NB4 (cell line): ENCODE measurements around the gene KCTD16.

Experiments
- DNase-seq: peaks from one replicate; pipeline ENCODE4 v3.0.0; 2010; ENCODE audit warnings: low read depth
- H3K4me3 ChIP-seq: one replicate; pipeline ENCODE4 v1.5.1; 2011; ENCODE audit warnings: mild to moderate bottlenecking, low read depth, low read length, moderate library complexity
- MYC ChIP-seq: IDR thresholded peaks from 2 replicates; pipeline ENCODE4 v1.6.1; 2011; ENCODE audit warnings: low read depth, low read length
- POLR2A ChIP-seq: IDR thresholded peaks from 2 replicates; pipeline ENCODE4 v1.6.1; 2011; ENCODE audit warnings: mild to moderate bottlenecking; ENCODE audit not compliant: insufficient read length; ENCODE audit errors: extremely low read depth
- TF ChIP-seq, protein P1 (sequence below): IDR thresholded peaks from 2 replicates; pipeline ENCODE4 v1.6.1; 2011; ENCODE audit warnings: low read depth, low read length
- TF ChIP-seq, protein P2 (sequence below): IDR thresholded peaks from one replicate; pipeline ENCODE4 v1.5.1; 2012; ENCODE audit warnings: low read depth, low read length

KCTD16 gene

GRCh38 chr5:144144956-144145751 is 25.5 kb upstream of the KCTD16 start:
- DNase-seq: no peak
- no peak overlapping the region for H3K4me3 ChIP-seq

DNA sequence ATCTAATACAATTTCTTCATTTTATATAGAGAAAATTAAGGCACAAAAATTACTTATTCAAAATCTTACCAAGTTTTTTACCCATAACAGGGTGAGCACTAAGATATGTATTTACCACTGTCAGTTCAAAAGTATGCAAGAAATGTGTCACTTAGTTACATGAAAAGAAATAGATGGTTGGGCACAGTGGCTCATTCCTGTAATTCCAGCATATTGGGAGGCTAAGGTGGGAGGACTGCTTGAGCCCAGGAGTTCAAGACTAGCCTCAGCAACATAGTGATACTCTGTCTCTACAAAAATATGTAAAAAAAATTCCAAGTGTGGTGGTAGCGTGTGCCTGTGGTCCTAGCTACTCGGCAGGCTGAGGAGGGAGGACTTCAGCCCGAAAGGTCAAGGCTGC is 19.6 kb upstream of the KCTD16 start:
- no peak for DNase-seq
- TF ChIP-seq, protein P1, sequence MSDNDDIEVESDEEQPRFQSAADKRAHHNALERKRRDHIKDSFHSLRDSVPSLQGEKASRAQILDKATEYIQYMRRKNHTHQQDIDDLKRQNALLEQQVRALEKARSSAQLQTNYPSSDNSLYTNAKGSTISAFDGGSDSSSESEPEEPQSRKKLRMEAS: no peak
- TF ChIP-seq MYC (no peak), POLR2A (no peak)
- TF ChIP-seq, protein P2, sequence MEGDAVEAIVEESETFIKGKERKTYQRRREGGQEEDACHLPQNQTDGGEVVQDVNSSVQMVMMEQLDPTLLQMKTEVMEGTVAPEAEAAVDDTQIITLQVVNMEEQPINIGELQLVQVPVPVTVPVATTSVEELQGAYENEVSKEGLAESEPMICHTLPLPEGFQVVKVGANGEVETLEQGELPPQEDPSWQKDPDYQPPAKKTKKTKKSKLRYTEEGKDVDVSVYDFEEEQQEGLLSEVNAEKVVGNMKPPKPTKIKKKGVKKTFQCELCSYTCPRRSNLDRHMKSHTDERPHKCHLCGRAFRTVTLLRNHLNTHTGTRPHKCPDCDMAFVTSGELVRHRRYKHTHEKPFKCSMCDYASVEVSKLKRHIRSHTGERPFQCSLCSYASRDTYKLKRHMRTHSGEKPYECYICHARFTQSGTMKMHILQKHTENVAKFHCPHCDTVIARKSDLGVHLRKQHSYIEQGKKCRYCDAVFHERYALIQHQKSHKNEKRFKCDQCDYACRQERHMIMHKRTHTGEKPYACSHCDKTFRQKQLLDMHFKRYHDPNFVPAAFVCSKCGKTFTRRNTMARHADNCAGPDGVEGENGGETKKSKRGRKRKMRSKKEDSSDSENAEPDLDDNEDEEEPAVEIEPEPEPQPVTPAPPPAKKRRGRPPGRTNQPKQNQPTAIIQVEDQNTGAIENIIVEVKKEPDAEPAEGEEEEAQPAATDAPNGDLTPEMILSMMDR: no peak
- H3K4me3 ChIP-seq: no peak overlapping the region

More at GRCh38 chr5:144144956-144145751, 25.5 kb upstream of the KCTD16 start:
- no peak for TF ChIP-seq MYC
- TF ChIP-seq, protein P1: no peak
- TF ChIP-seq, protein P2: no peak
- no peak for TF ChIP-seq POLR2A

DNA sequence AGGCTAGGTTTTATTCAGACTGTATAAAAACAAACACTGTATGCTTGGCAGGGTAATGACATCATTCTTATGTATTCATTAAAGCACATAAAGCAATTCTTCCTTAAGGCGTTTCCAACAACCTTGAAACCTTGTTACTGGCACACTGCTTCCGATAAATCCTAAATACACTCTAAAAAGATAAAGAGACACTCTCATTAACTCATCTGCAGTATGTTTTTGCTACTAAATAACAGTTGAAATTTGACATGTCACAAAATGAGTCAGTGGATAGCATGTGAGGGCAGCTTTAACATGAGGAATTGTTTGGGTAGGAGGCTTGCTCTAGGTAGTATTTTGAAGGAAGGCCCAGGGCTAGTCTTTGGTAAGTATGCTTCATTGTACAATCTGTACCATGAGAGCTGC is 13.9 kb upstream of the KCTD16 start:
- no peak for DNase-seq
- TF ChIP-seq, protein P2: no peak
- TF ChIP-seq, protein P1: no peak
- TF ChIP-seq POLR2A: no peak
- no peak for TF ChIP-seq MYC
- H3K4me3 ChIP-seq: no peak overlapping the region

DNA sequence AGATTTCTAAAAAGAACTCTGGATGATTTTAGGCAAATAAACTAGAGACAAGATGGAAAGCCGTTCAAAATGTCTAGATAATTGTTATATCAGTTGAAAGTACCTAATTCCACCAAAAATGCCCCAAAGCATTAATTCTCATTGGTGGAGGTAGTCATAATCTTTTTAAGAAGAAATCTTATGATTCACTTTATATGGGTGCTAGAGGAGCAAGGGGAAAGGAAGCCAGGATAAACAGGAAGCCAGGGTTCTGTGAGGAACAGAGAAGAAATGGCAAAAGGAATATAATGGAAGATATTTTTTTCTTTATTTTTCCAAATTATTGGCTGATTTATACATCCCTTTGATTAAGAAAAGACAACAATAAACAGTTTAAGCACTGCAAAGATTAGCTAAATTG is 8.0 kb upstream of the KCTD16 start:
- H3K4me3 ChIP-seq: no peak overlapping the region
- TF ChIP-seq, protein P1: no peak
- TF ChIP-seq POLR2A (no peak), MYC (no peak)
- TF ChIP-seq, protein P2: no peak
- DNase-seq: no peak

DNA sequence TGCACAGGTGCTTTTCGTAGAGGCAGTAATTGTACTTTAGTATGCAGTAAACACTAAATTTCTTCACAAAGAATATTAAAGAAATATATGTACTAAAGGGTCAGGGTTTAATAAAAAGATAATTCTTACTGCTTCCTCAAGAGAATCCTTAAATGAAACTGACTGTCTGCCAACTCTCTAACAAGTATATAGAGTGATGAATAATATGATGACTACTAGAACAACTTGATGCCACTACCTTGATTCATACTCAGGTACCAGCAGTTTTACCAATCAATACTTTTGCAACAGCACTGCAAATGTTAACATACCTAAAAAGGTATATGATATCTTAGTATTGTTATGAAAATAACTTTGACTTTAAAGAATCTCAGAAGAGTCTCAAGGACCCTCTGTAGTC is 4.0 kb upstream of the KCTD16 start:
- TF ChIP-seq POLR2A: no peak
- TF ChIP-seq, protein P1: no peak
- TF ChIP-seq, protein P2: no peak
- no peak for TF ChIP-seq MYC
- no peak for DNase-seq
- no peak overlapping the region for H3K4me3 ChIP-seq
